IMR-90 (cell line): ENCODE measurements around the gene ELFN2. TPM values are rescaled to one million over a fixed set of nuclear protein-coding genes. Genes with fewer than 3 reads are reported as not detected.

Experiments used
- ATAC-seq: fragments of 200-7000 bp; cut with Tn5 transposase; 2 replicates; pipeline ENCODE4 v1.9.1; 2020; ENCODE audit warnings: low read depth, mild to moderate bottlenecking, moderate library complexity
- BruUV-seq: library from RNA; stranded (reverse); fragments of 400-500 nt; replicated peaks from 2 replicates; lab custom pipeline; 2021; lab: Mats Ljungman, UMichigan
- CTCF ChIA-PET: fragments of 300-600 bp; formaldehyde crosslinking; extraction: SDS; loops from one replicate; lab custom pipeline; 2021; ENCODE audit warnings: antibody characterized with exemption; lab: Yijun Ruan, JAX
- POLR2A ChIA-PET: fragments of 300-600 bp; sonication (Branson Sonifier 250); formaldehyde crosslinking; loops from one replicate; lab custom pipeline; 2022; ENCODE audit warnings: antibody characterized with exemption; ENCODE audit not compliant: unreplicated experiment; lab: Charles Lee
- DNase-seq: peaks from one replicate; pipeline ENCODE4 v3.0.0; 2013
- H2AFZ ChIP-seq: replicated peaks from 2 replicates; pipeline ENCODE3; 2013; ENCODE audit warnings: low read length, mild to moderate bottlenecking; ENCODE audit not compliant: poor library complexity
- H2AK5ac ChIP-seq: 2 replicates; pipeline ENCODE4 v1.6.1; 2013; ENCODE audit warnings: low read depth, low read length, inconsistent platforms
- H2AK9ac ChIP-seq: replicated peaks from 2 replicates; pipeline ENCODE3; 2013; ENCODE audit warnings: mild to moderate bottlenecking, low read depth, low read length, moderate library complexity; ENCODE audit not compliant: poor library complexity
- H2BK120ac ChIP-seq: 2 replicates; pipeline ENCODE4 v1.6.1; 2013; ENCODE audit warnings: low read depth, low read length, inconsistent platforms
- H2BK15ac ChIP-seq: 3 replicates; pipeline ENCODE4 v1.6.1; 2013; ENCODE audit warnings: low read depth, low read length, inconsistent platforms
- H2BK20ac ChIP-seq: 2 replicates; pipeline ENCODE4 v1.6.1; 2013; ENCODE audit warnings: low read depth, mild to moderate bottlenecking, inconsistent platforms, low read length, moderate library complexity
- H2BK5ac ChIP-seq: 2 replicates; pipeline ENCODE4 v1.6.1; 2013; ENCODE audit warnings: mild to moderate bottlenecking, low read depth, low read length, inconsistent platforms; ENCODE audit not compliant: poor library complexity, severe bottlenecking
- H3K14ac ChIP-seq: replicated peaks from 2 replicates; pipeline ENCODE4 v1.6.1; 2013; ENCODE audit warnings: low read depth, low read length, inconsistent platforms
- H3K18ac ChIP-seq: 2 replicates; pipeline ENCODE4 v1.6.1; 2013; ENCODE audit warnings: low read depth, low read length, control low read depth
- H3K23ac ChIP-seq: 2 replicates; pipeline ENCODE4 v1.6.1; 2013; ENCODE audit warnings: low read depth, low read length, inconsistent platforms
- H3K27ac ChIP-seq: 2 replicates; pipeline ENCODE4 v1.5.1; 2013; ENCODE audit warnings: mild to moderate bottlenecking, control low read depth, low read length; ENCODE audit not compliant: insufficient read depth
- H3K27me3 ChIP-seq: 2 replicates; pipeline ENCODE4 v1.6.1; 2013; ENCODE audit warnings: low read length; ENCODE audit not compliant: control insufficient read depth, insufficient read depth
- H3K36me3 ChIP-seq: 2 replicates; pipeline ENCODE4 v1.6.1; 2013; ENCODE audit warnings: low read length, mixed read lengths; ENCODE audit not compliant: control insufficient read depth, insufficient read depth
- H3K4ac ChIP-seq: 2 replicates; pipeline ENCODE4 v1.6.1; 2013; ENCODE audit warnings: low read depth, low read length, inconsistent platforms
- H3K4me1 ChIP-seq: 2 replicates; pipeline ENCODE4 v1.6.1; 2013; ENCODE audit warnings: low read length, mixed read lengths; ENCODE audit not compliant: control insufficient read depth, insufficient read depth
- H3K4me2 ChIP-seq: 2 replicates; pipeline ENCODE4 v1.6.1; 2013; ENCODE audit warnings: low read depth, mild to moderate bottlenecking, control low read depth, low read length, moderate library complexity
- H3K4me3 ChIP-seq: 2 replicates; pipeline ENCODE4 v1.5.1; 2013; ENCODE audit warnings: low read depth, mild to moderate bottlenecking, control low read depth, low read length, moderate library complexity; ENCODE audit not compliant: insufficient read depth
- H3K56ac ChIP-seq: 2 replicates; pipeline ENCODE4 v1.6.1; 2013; ENCODE audit warnings: low read length, inconsistent platforms; ENCODE audit not compliant: insufficient read depth; ENCODE audit errors: extremely low read depth
- H3K79me1 ChIP-seq, 2 experiments: 2 replicates each; pipeline ENCODE4 v1.6.1; 2013; ENCODE audit warnings: low read length in 2 of 2, inconsistent platforms in 1 of 2, low read depth in 1 of 2
- H3K9ac ChIP-seq: 2 replicates; pipeline ENCODE4 v1.6.1; 2013; ENCODE audit warnings: low read depth, low read length, control low read depth
- H3K9me1 ChIP-seq: 2 replicates; pipeline ENCODE4 v1.6.1; 2013; ENCODE audit warnings: low read length, inconsistent platforms; ENCODE audit not compliant: insufficient read depth
- H3K9me3 ChIP-seq: 2 replicates; pipeline ENCODE4 v1.6.1; 2013; ENCODE audit warnings: low read length; ENCODE audit not compliant: control insufficient read depth, insufficient read depth
- H4K20me1 ChIP-seq: 2 replicates; pipeline ENCODE4 v1.6.1; 2013; ENCODE audit warnings: low read length, inconsistent platforms; ENCODE audit not compliant: insufficient read depth
- H4K5ac ChIP-seq: 2 replicates; pipeline ENCODE4 v1.6.1; 2013; ENCODE audit warnings: mild to moderate bottlenecking, low read depth, low read length, control low read depth
- H4K8ac ChIP-seq, 2 experiments: 2 replicates each; pipeline ENCODE4 v1.6.1; 2013; ENCODE audit warnings: low read depth in 2 of 2, low read length in 2 of 2, control low read depth in 1 of 2, inconsistent platforms in 1 of 2
- H4K91ac ChIP-seq: 2 replicates; pipeline ENCODE4 v1.6.1; 2013; ENCODE audit warnings: low read depth, low read length, inconsistent platforms; ENCODE audit not compliant: insufficient read depth
- BHLHE40 ChIP-seq: fragments of 150-350 bp; IDR thresholded peaks from 2 replicates; pipeline ENCODE4 v1.6.1; 2016; ENCODE audit warnings: mild to moderate bottlenecking, low read depth, low read length
- MAZ ChIP-seq: IDR thresholded peaks from 2 replicates; pipeline ENCODE4 v1.6.1; 2012; ENCODE audit warnings: low read depth, mild to moderate bottlenecking, low read length, improper control_type of control experiment, moderate library complexity, borderline replicate concordance
- NFE2L2 ChIP-seq: fragments of 150-350 bp; IDR thresholded peaks from 2 replicates; pipeline ENCODE4 v1.6.1; 2016; ENCODE audit warnings: low read depth, mild to moderate bottlenecking, low read length
- SMC3 ChIP-seq: fragments of 150-350 bp; IDR thresholded peaks from 2 replicates; pipeline ENCODE4 v1.6.1; 2016; ENCODE audit warnings: low read depth, mild to moderate bottlenecking, antibody characterized with exemption, low read length, moderate library complexity
- WGBS, 2 experiments: methylation state at CpG; one replicate each; pipeline versions ENCODE4 v1.1.5 to v1.1.7; 2013; ENCODE audit warnings: missing lambda C conversion rate in 2 of 2; ENCODE audit not compliant: insufficient read length in 1 of 2; ENCODE audit errors: extremely low coverage in 2 of 2; 5-methylcytosine and 5-hydroxymethylcytosine counted together
- dilution Hi-C: fragments of 300-500 bp; cut with HindIII; formaldehyde crosslinking; loops from one replicate; pipeline ENCODE4 v1.14.3; 2018; ENCODE audit warnings: low sequenced_read_pairs; ENCODE audit not compliant: unreplicated experiment
- in situ Hi-C: fragments of 300-500 bp; cut with MboI; formaldehyde crosslinking; loops from 3 replicates; pipeline ENCODE4 v1.14.3; 2019; ENCODE audit warnings: low sequenced_read_pairs, inconsistent platforms, mixed read lengths
- intact Hi-C: fragments of 100-400 bp; cut with micrococcal nuclease; formaldehyde crosslinking; loops from 2 replicates; pipeline ENCODE4 v1.10.0; 2022
- polyA plus RNA-seq, 3 experiments: library from polyadenylated mRNA; depleted of rRNA; stranded (reverse); fragments of >200 nt; gene quantifications; 2 replicates each; pipeline ENCODE4 v1.2.3, GENCODE V29; 2012; ENCODE audit warnings: low replicate concordance in 1 of 3
- total RNA-seq: library from RNA; depleted of rRNA; stranded (reverse); fragments of >200 nt; gene quantifications from 2 replicates; pipeline ENCODE4 v1.2.3, GENCODE V29; 2012
- TF ChIP-seq, protein P1 (sequence below): conservative IDR thresholded peaks from 2 replicates; pipeline ENCODE4 v1.5.1; 2012; ENCODE audit warnings: mild to moderate bottlenecking, low read depth, low read length, improper control_type of control experiment

ELFN2 gene
- total and polyA plus RNA-seq, 2 of the 4 experiments (the other 2 are of a cell fraction): 0.72 to 5.0 TPM

DNA sequence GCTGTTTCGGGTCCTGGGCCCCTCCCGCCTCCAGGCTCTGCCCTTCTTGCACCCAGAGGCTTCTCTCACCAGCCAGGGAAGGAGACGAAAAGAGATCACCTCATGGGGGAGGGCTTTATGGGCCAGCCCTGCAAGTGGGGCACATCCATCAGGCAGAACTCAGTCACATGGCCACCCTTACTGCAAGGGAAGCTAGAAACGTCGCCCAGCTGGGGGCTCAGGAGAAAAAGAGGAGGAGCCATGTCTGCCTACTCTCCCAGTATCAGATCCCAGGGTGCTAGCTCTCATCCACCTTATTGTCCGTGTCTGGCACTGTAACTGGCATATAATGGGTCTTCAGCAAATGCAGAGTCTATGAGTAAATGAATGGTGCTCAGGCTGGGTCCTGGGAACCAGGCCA, 34.7 kb upstream of the ELFN2 start:
- H3K4me3 ChIP-seq: no peak overlapping the region
- DNase-seq: no peak
- no peaks in the 10 kb centered on the region; the same call in 1 of the 2 replicates for H4K20me1 ChIP-seq
- no peak overlapping the region for H3K14ac ChIP-seq
- no peak overlapping the region for H3K23ac ChIP-seq
- no peaks in the 10 kb centered on the region for H3K9me1 ChIP-seq
- H3K36me3 ChIP-seq: no peaks in the 10 kb centered on the region
- intact Hi-C loops: no loop called here
- H2BK5ac ChIP-seq: no peak overlapping the region
- H3K27me3 ChIP-seq: peaks cover 24% of the 10 kb centered on the region
- H4K91ac ChIP-seq: no peak overlapping the region
- H4K5ac ChIP-seq: no peak overlapping the region
- no peak overlapping the region for H3K18ac ChIP-seq
- dilution Hi-C loops: no loop called here
- ChIA-PET CTCF (no interaction called here), POLR2A (no interaction called here)
- no peaks in the 10 kb centered on the region for H3K79me1 ChIP-seq
- no peak overlapping the region for H4K8ac ChIP-seq
- H3K9me3 ChIP-seq: no peaks in the 10 kb centered on the region
- in situ Hi-C loops: loop anchor here (10.0 kb wide), 1 partner anchor 287 kb away; no protein-coding TSS in a partner anchor
- TF ChIP-seq NFE2L2: no peak
- TF ChIP-seq SMC3: no peak
- no peak for TF ChIP-seq BHLHE40
- TF ChIP-seq, protein P1, sequence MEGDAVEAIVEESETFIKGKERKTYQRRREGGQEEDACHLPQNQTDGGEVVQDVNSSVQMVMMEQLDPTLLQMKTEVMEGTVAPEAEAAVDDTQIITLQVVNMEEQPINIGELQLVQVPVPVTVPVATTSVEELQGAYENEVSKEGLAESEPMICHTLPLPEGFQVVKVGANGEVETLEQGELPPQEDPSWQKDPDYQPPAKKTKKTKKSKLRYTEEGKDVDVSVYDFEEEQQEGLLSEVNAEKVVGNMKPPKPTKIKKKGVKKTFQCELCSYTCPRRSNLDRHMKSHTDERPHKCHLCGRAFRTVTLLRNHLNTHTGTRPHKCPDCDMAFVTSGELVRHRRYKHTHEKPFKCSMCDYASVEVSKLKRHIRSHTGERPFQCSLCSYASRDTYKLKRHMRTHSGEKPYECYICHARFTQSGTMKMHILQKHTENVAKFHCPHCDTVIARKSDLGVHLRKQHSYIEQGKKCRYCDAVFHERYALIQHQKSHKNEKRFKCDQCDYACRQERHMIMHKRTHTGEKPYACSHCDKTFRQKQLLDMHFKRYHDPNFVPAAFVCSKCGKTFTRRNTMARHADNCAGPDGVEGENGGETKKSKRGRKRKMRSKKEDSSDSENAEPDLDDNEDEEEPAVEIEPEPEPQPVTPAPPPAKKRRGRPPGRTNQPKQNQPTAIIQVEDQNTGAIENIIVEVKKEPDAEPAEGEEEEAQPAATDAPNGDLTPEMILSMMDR: no peak
- TF ChIP-seq MAZ: no peak
- H3K4ac ChIP-seq: no peak overlapping the region
- no peak for ATAC-seq
- no peak overlapping the region for H2BK120ac ChIP-seq
- H3K4me1 ChIP-seq: no peaks in the 10 kb centered on the region
- no peak overlapping the region for H2AFZ ChIP-seq
- no peak overlapping the region for H3K27ac ChIP-seq
- no peak overlapping the region for H2BK15ac ChIP-seq
- BruUV-seq: no TSS peak
- H3K9ac ChIP-seq: no peak overlapping the region
- H2AK9ac ChIP-seq: no peak overlapping the region
- no peak overlapping the region for H2AK5ac ChIP-seq
- H3K56ac ChIP-seq: no peak overlapping the region
- no peak overlapping the region for H3K4me2 ChIP-seq
- H2BK20ac ChIP-seq: no peak overlapping the region
- 20% methylated on average over 2 of the region's 6 CpGs; no CpG with 5 or more reads in 1 of the 2 experiments for WGBS, 2 experiments
